GM18505 (cell line): ENCODE measurements around the gene SNX11.
A peak's percentile ranks its signal among the peaks of the same experiment; 100 is the strongest.
"Not testable (repeated sequence)": the region's sequence is repeated elsewhere in the genome, so short reads cannot be mapped to it uniquely, and the experiment has no call there.

Experiments used
- ATAC-seq: cut with Tn5 transposase; IDR thresholded peaks from one replicate; pipeline ENCODE4 v1.9.1; 2021; ENCODE audit not compliant: unreplicated experiment
- POLR2A ChIP-seq: IDR thresholded peaks from 4 replicates; pipeline ENCODE4 v1.6.1; 2011; ENCODE audit warnings: borderline replicate concordance; ENCODE audit not compliant: insufficient read depth, insufficient read length; ENCODE audit errors: extremely low read depth

The SNX11 gene

GRCh38 chr17:48107137-48108055 is at the start of gene SNX11:
Gene SNX11, plus strand, starts transcription at chr17:48107766. Its CDS starts 4,278 bp downstream, at chr17:48112044.
- peak; percentile 91 for TF ChIP-seq POLR2A
- peak; percentile 74 for ATAC-seq

- no peak for TF ChIP-seq POLR2A
These were observed 49.0 kb upstream of the SNX11 start for GRCh38 chr17:48058393-48059124.

GRCh38 chr17:48059125-48059668 is 48.4 kb upstream of the SNX11 start:
- no peak for TF ChIP-seq POLR2A
- no peak for ATAC-seq

More at GRCh38 chr17:48058393-48059124, 49.0 kb upstream of the SNX11 start:
- no peak for ATAC-seq

GRCh38 chr17:48060249-48060648 is 47.3 kb upstream of the SNX11 start:
- TF ChIP-seq POLR2A, result no peak
- ATAC-seq, result no peak

GRCh38 chr17:48062273-48062672 is 45.3 kb upstream of the SNX11 start:
- ATAC-seq, result no peak
- TF ChIP-seq POLR2A, result no peak

GRCh38 chr17:48064638-48065037 is 42.9 kb upstream of the SNX11 start:
- no peak for ATAC-seq
- TF ChIP-seq POLR2A, result no peak

GRCh38 chr17:48066192-48066591 is 41.4 kb upstream of the SNX11 start:
- ATAC-seq, result no peak

GRCh38 chr17:48066656-48067055 is 40.9 kb upstream of the SNX11 start:
- TF ChIP-seq POLR2A, result no peak
- ATAC-seq, result no peak

More at GRCh38 chr17:48066192-48066591, 41.4 kb upstream of the SNX11 start:
- no peak for TF ChIP-seq POLR2A

GRCh38 chr17:48067245-48067644 is 40.3 kb upstream of the SNX11 start:
- no peak for ATAC-seq
- no peak for TF ChIP-seq POLR2A

- not testable (repeated sequence) for ATAC-seq
These were observed 39.8 kb upstream of the SNX11 start for GRCh38 chr17:48067808-48068207.

- no peak for ATAC-seq
These were observed 39.0 kb upstream of the SNX11 start for GRCh38 chr17:48068491-48068961.

GRCh38 chr17:48070195-48070594 is 37.4 kb upstream of the SNX11 start:
- no peak for TF ChIP-seq POLR2A
- ATAC-seq, result no peak

More at GRCh38 chr17:48068491-48068961, 39.0 kb upstream of the SNX11 start:
- no peak for TF ChIP-seq POLR2A

GRCh38 chr17:48071654-48072053 is 35.9 kb upstream of the SNX11 start:
- no peak for ATAC-seq
- no peak for TF ChIP-seq POLR2A

GRCh38 chr17:48072811-48073210 is 34.8 kb upstream of the SNX11 start:
- not testable (repeated sequence) for ATAC-seq

GRCh38 chr17:48073566-48074094 is 33.9 kb upstream of the SNX11 start:
- not testable (repeated sequence) for ATAC-seq
